Measurements from ENCODE around the gene LRMDA. TPM values are rescaled to one million over a fixed set of nuclear protein-coding genes. Genes with fewer than 3 reads are reported as not detected.

The LRMDA gene
- total and polyA plus RNA-seq, 10 of the 15 experiments (the other 5 are each of a cell fraction or from before 2014, with no cell fraction given), result 0.07 to 0.54 (median 0.29) TPM; not detected in 4

GRCh38 chr10:76184647-76185046, 753.2 kb downstream of the LRMDA start:
- H3K79me2 ChIP-seq (ENCODE audit: control insufficient read depth, insufficient read depth, low read length), result no peaks in the 10 kb centered on the region
- DNase-seq (ENCODE audit: low read depth, low spot score) (no peak), FAIRE-seq (no peak), ATAC-seq (no peak)
- ChIA-PET CTCF (no interaction called here), POLR2A (interaction anchor here (1.4 to 1.5 kb wide), 2 partner anchors 10 to 18 kb away, joined by 3 to 4 read pairs; no protein-coding TSS in a partner anchor), RAD21 (ENCODE audit: unreplicated experiment) (no interaction called here), SMC1A (ENCODE audit: uncharacterized antibody, unreplicated experiment) (no interaction called here)
- no peak overlapping the region for H2AFZ ChIP-seq (ENCODE audit: control insufficient read depth, low read depth, low read length)
- no peaks in the 10 kb centered on the region for H3K27me3 ChIP-seq (replicated peaks in 1 of 2; ENCODE audit: control insufficient read depth in 2 of 2, insufficient read depth in 2 of 2, low read length in 1 of 2)
- no peak overlapping the region for H3K4me3 ChIP-seq
- H3K4me1 ChIP-seq (ENCODE audit: control insufficient read depth, insufficient read depth, low read length), result no peaks in the 10 kb centered on the region
- no peaks in the 10 kb centered on the region for H3K36me3 ChIP-seq (ENCODE audit: control insufficient read depth in 2 of 2, insufficient read depth in 2 of 2, low read length in 1 of 2)
- TF ChIP-seq E2F8 (IDR thresholded peaks at IDR 0.05; ENCODE audit: low read depth, partially characterized antibody) (no peak), ELK1 (IDR thresholded peaks at IDR 0.05; ENCODE audit: low read depth, low read length) (no peak), SUPT20H (IDR thresholded peaks at IDR 0.05; ENCODE audit: borderline replicate concordance, control insufficient read depth, low read depth, low read length) (no peak), DPF2 (IDR thresholded peaks at IDR 0.05) (no peak), HDAC2 (IDR thresholded peaks at IDR 0.05) (no peak), BACH1 (IDR thresholded peaks at IDR 0.05; ENCODE audit: borderline replicate concordance) (no peak)
- no peak overlapping the region for H3K27ac ChIP-seq (ENCODE audit: control insufficient read depth, insufficient read depth)
- H3K9ac ChIP-seq (ENCODE audit: control insufficient read depth, insufficient read depth, low read length), result no peak overlapping the region
- no peak overlapping the region for H3K4me2 ChIP-seq (ENCODE audit: control insufficient read depth, insufficient read depth)
- WGBS (ENCODE audit: insufficient coverage, insufficient replicate concordance, low lambda C conversion rate, missing lambda C conversion rate), result 18% methylated on average over 5 of the region's 5 CpGs
- intact Hi-C loops (cut with micrococcal nuclease; ENCODE audit: unreplicated experiment) (no loop called here), in situ Hi-C loops (cut with MboI) (no loop called here)
- no peaks in the 10 kb centered on the region for H3K9me3 ChIP-seq (replicated peaks; ENCODE audit: control insufficient read depth, insufficient read depth, low read length)
- no TSS peak for BruUV-seq (replicated peaks)
- H4K20me1 ChIP-seq (ENCODE audit: control insufficient read depth, insufficient read depth), result no peaks in the 10 kb centered on the region

Data from GM12878 (cell line).